GM10248 (cell line): ENCODE data around the gene LHX4.

Experiments used
- CTCF ChIA-PET: fragments of 300-600 bp; sonication (Branson Sonifier 250); formaldehyde crosslinking; extraction: SDS; loops from one replicate; lab custom pipeline; 2021; ENCODE audit warnings: antibody characterized with exemption; lab: Yijun Ruan, JAX
- POLR2A ChIA-PET: fragments of 350-650 bp; sonication (Branson Sonifier 250); formaldehyde crosslinking; extraction: SDS; loops from one replicate; lab custom pipeline; 2020; ENCODE audit warnings: antibody characterized with exemption; lab: Yijun Ruan, JAX
- DNase-seq: peaks from one replicate; pipeline ENCODE4 v3.0.0; 2012; ENCODE audit errors: extremely low spot score
- TF ChIP-seq, protein P1 (sequence below): IDR thresholded peaks from 2 replicates; pipeline ENCODE4 v1.5.1; 2012; ENCODE audit warnings: mild to moderate bottlenecking, low read depth; ENCODE audit errors: extremely low read depth, missing control alignments, control extremely low read depth

Gene LHX4

DNA sequence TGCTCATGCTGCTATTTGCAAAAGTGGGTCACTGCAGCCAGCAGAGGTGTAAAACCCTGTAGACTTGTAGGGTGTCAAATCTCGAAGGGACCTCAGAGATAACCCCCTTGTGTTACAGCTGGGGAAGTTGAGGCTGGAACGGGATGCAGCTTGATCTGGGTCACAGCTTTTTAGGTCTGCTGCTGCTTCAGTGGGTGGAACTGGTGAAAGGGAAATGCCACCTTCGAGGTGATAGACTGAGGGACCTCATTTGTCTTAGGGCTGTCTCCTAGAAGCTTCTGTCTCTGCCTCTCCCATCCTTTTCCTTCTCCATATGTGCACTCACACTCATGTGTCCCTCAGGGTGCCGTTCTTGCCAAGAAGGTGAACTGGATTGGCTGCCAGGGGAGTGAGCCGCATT is 40.0 kb upstream of the LHX4 start:
- ChIA-PET CTCF (interaction anchor here (3.7 kb wide), 1 partner anchor 11 kb away, joined by 33 read pairs; no protein-coding TSS in a partner anchor), POLR2A (no interaction called here)
- TF ChIP-seq, protein P1, sequence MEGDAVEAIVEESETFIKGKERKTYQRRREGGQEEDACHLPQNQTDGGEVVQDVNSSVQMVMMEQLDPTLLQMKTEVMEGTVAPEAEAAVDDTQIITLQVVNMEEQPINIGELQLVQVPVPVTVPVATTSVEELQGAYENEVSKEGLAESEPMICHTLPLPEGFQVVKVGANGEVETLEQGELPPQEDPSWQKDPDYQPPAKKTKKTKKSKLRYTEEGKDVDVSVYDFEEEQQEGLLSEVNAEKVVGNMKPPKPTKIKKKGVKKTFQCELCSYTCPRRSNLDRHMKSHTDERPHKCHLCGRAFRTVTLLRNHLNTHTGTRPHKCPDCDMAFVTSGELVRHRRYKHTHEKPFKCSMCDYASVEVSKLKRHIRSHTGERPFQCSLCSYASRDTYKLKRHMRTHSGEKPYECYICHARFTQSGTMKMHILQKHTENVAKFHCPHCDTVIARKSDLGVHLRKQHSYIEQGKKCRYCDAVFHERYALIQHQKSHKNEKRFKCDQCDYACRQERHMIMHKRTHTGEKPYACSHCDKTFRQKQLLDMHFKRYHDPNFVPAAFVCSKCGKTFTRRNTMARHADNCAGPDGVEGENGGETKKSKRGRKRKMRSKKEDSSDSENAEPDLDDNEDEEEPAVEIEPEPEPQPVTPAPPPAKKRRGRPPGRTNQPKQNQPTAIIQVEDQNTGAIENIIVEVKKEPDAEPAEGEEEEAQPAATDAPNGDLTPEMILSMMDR, result no peak
- DNase-seq, result no peak

DNA sequence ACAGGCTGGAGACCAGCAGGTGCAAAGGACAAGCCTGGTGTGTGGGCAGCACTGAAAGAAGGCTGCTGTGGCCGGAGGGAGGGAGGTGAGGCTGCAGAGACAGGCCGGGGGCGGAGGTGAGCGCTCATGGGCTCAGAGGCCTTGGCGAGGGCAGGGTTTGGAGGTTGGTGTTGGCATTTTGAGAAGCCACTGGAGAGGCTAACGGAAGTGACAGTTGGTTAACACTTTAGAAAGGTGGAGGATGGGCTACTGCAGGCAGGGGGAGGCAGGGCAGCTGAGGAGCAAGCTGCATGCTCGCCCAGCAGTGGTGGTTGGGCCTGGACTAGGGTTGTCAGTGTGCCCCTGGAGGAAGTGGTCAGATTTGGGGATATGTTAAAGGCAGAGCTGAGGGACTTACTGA is 37.9 kb upstream of the LHX4 start:
- ChIA-PET CTCF (interaction anchor here (1.0 to 2.0 kb wide), 4 partner anchors 12 to 290 kb away, joined by 3 to 15 read pairs (median 4); no protein-coding TSS in a partner anchor), POLR2A (no interaction called here)
- no peak for DNase-seq
- TF ChIP-seq, protein P1, result no peak

DNA sequence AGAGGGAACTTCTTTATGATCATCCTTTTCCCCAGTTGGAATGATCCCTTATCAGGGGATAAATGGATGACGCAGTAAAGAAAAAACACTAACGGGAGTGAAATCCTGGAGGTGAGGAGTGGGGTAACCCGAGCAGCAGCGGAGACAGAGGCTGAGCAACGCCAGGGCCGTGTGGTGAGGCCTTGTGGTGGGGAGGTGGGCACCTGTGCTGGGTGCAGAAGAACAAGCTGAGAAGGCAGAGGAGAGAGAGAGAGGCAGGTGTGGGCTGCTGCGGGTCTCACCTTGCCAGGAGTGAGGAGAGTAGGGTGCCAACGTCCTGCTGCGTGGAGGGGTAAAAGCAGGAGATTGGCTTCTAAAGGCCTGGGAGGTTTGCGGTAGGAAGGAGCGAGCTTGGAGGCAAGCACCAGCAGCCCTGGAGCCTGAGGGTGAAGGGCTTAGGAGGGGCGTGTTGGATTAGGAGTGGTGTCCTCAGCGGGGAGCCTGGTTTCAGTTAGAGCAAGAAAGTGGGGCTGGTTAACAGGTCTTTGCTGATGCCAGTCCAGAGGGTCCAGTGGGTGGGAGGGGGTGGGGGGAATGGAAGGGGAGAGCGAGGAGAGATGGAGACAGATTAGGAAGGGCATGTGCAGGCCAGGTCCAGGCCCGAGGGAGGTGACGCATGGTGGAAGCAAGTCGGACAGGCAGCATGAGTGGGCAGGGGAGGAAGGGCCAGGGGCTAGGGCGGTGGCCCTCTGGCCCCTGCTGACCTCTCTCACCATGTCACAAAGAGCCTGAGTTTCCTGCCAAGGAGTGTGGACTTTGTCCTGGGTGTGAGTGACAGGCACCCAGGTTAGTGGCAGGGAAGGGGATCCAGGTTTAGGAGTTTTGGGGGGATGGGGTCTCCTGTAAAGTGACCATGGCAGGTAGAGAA is 36.7 kb upstream of the LHX4 start:
- CTCF ChIA-PET, result interaction anchor here (1.0 to 2.0 kb wide), 4 partner anchors 13 to 289 kb away, joined by 3 to 15 read pairs (median 4); no protein-coding TSS in a partner anchor

DNA sequence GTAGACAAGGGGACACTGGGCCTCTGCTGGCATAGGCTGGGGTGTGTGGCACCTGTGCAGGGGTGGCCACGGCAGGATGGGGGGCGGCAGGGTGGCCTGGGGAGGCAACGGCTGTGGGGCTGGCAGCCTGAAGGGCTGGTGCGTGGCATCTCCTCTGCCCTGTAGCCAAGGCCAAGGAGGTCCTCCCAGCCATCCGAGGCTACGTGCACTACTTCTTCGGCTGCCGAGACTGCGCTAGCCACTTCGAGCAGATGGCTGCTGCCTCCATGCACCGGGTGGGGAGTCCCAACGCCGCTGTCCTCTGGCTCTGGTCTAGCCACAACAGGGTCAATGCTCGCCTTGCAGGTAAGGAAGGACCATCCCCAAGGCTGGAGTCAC is 36.0 kb upstream of the LHX4 start:
- CTCF ChIA-PET, result no interaction called here
- POLR2A ChIA-PET, result no interaction called here
- TF ChIP-seq, protein P1, result no peak
- DNase-seq, result no peak

More for the DNA sequence above, 36.7 kb upstream of the LHX4 start:
- TF ChIP-seq, protein P1, result no peak
- POLR2A ChIA-PET, result interaction anchor here (0.6 kb wide), 2 partner anchors 17 to 1147 kb away, joined by 3 to 5 read pairs; no protein-coding TSS in a partner anchor
- DNase-seq, result no peak

DNA sequence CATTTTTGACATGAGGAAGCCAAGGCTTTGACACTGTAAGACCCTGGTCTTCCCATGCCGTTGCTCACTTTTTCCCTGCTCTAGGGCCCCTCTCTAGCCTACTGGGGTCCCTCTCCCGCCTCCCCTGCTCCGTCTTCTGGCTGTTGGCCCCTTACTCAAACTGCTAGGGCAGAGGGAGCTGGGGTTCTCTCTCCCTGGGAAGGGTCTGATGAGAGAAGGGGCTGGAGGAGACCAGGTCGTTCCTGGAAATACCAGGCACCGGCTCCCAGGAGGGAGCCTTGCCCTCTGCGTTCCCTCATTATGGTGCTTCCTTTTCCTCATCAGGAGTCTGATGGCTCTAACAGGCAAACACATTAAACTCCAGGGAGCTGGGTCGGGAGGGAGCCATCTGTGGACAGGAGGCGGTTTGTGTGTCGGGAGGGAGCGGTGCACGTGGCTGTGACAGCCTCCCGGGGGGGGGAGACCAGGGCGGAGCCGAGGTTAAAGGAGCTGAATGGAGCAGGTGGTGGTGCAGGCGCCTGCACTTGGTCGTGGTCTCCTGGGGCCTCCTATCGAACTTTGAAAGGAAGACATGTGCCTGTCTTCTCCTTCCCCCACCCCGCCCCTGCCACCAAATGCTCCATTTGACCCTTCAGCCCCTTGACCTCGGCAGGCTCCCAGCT is 35.4 kb upstream of the LHX4 start:
- ChIA-PET POLR2A (no interaction called here), CTCF (interaction anchor here (3.8 kb wide), 1 partner anchor 16 kb away, joined by 30 read pairs; no protein-coding TSS in a partner anchor)
- no peak for DNase-seq
- TF ChIP-seq, protein P1, result no peak

DNA sequence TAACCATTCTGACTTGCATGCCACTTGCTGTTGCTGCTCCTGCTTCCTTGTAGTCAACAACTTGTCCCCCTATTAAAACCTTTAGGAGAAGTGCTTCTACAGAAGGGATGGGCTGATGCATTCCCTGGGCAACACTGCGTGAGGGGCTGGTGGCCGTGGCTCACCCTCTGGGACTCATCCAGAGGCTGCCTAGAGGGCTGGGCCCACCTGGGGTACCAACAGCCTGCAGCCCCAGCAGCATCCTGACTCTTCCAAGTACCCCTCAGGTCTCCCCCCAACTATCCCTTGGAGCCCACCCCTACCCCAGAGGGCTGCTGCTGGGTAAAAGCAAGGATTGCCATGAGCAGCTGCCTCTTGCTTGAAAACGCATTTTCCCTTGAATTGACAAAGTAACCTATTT is 34.7 kb upstream of the LHX4 start:
- TF ChIP-seq, protein P1, result no peak
- POLR2A ChIA-PET, result no interaction called here
- CTCF ChIA-PET, result interaction anchor here (2.3 to 3.8 kb wide), 2 partner anchors 13 to 16 kb away, joined by 8 to 30 read pairs; no protein-coding TSS in a partner anchor
- DNase-seq, result no peak
